Neural cell (in vitro differentiated cells): Measurements from ENCODE around the gene SYNJ2BP. TPM values are rescaled to one million over a fixed set of nuclear protein-coding genes. Genes with fewer than 3 reads are reported as not detected.

Experiments
- H2AFZ ChIP-seq: fragments of 200-600, 300-800 bp; sonication (generic), shearing (Covaris generic); 2 replicates; pipeline ENCODE4 v1.6.0; 2014; ENCODE audit warnings: low read depth, mild to moderate bottlenecking, antibody characterized with exemption, low read length, moderate library complexity
- H3F3A ChIP-seq: fragments of 200-600 bp; shearing (Covaris generic); 2 replicates; pipeline ENCODE4 v1.6.1; 2016; ENCODE audit warnings: mild to moderate bottlenecking, moderate library complexity, mixed read lengths, antibody characterized with exemption, low read length; ENCODE audit not compliant: insufficient read depth, poor library complexity, severe bottlenecking
- H3K27ac ChIP-seq: fragments of 200-600, 300-800 bp; sonication (generic), shearing (Covaris generic); 2 replicates; pipeline ENCODE4 v1.5.1; 2014; ENCODE audit warnings: mild to moderate bottlenecking, low read length, moderate library complexity
- H3K27me3 ChIP-seq: fragments of 300-800, 200-600 bp; sonication (generic), shearing (Covaris generic); 2 replicates; pipeline ENCODE4 v1.6.0; 2014; ENCODE audit warnings: mild to moderate bottlenecking, low read depth, low read length, moderate library complexity; ENCODE audit not compliant: insufficient read depth
- H3K36me3 ChIP-seq: fragments of 300-800, 200-600 bp; sonication (generic), shearing (Covaris generic); 2 replicates; pipeline ENCODE4 v1.5.1; 2014; ENCODE audit warnings: mild to moderate bottlenecking, antibody characterized with exemption, low read length, moderate library complexity; ENCODE audit not compliant: insufficient read depth
- H3K4me2 ChIP-seq: fragments of 300-800, 200-600 bp; sonication (generic), shearing (Covaris generic); 2 replicates; pipeline ENCODE4 v1.6.0; 2014; ENCODE audit warnings: mild to moderate bottlenecking, low read length
- H3K4me3 ChIP-seq: fragments of 300-800, 200-600 bp; sonication (generic), shearing (Covaris generic); 2 replicates; pipeline ENCODE4 v1.5.1; 2014; ENCODE audit warnings: mild to moderate bottlenecking, low read length, moderate library complexity
- H3K79me2 ChIP-seq: fragments of 200-600 bp; shearing (Covaris generic); replicated peaks from 2 replicates; pipeline ENCODE4 v1.6.0; 2014; ENCODE audit warnings: mild to moderate bottlenecking, low read length, moderate library complexity; ENCODE audit not compliant: insufficient read depth
- H3K9ac ChIP-seq: fragments of 300-800, 200-600 bp; sonication (generic), shearing (Covaris generic); 2 replicates; pipeline ENCODE4 v1.6.1; 2016; ENCODE audit warnings: mild to moderate bottlenecking, low read length, mixed read lengths
- H3K9me2 ChIP-seq: fragments of 200-600 bp; shearing (Covaris generic); 2 replicates; pipeline ENCODE4 v1.6.1; 2016; ENCODE audit warnings: mild to moderate bottlenecking, low read length, mixed read lengths; ENCODE audit not compliant: insufficient read depth
- H3K9me3 ChIP-seq: fragments of 200-600, 300-800 bp; sonication (generic), shearing (Covaris generic); 2 replicates; pipeline ENCODE4 v1.6.1; 2016; ENCODE audit warnings: mild to moderate bottlenecking, mixed run types, low read length, moderate library complexity, mixed read lengths
- H4K20me1 ChIP-seq: fragments of 200-600 bp; shearing (Covaris generic); 2 replicates; pipeline ENCODE4 v1.6.1; 2016; ENCODE audit warnings: mild to moderate bottlenecking, mixed run types; ENCODE audit not compliant: insufficient read depth
- EP300 ChIP-seq: fragments of 450-650 bp; conservative IDR thresholded peaks from 2 replicates; pipeline ENCODE4 v1.6.1; 2014; ENCODE audit warnings: antibody characterized with exemption, mild to moderate bottlenecking, moderate library complexity; ENCODE audit not compliant: poor library complexity, severe bottlenecking
- EZH2 ChIP-seq: fragments of 200-600, 300-800 bp; shearing (Covaris generic), sonication (generic); IDR thresholded peaks from 2 replicates; pipeline ENCODE4 v1.6.1; 2014; ENCODE audit warnings: antibody characterized with exemption, low read length, borderline replicate concordance, mild to moderate bottlenecking; ENCODE audit not compliant: insufficient read depth, poor library complexity, severe bottlenecking
- MXI1 ChIP-seq: fragments of 450-650 bp; conservative IDR thresholded peaks from 2 replicates; pipeline ENCODE4 v1.6.1; 2014; ENCODE audit warnings: antibody characterized with exemption, mild to moderate bottlenecking; ENCODE audit not compliant: poor library complexity, severe bottlenecking
- POLR2AphosphoS5 ChIP-seq: IDR thresholded peaks from 2 replicates; pipeline ENCODE4 v1.6.1; 2012
- RAD21 ChIP-seq: fragments of 450-650 bp; conservative IDR thresholded peaks from 2 replicates; pipeline ENCODE4 v1.6.1; 2014; ENCODE audit warnings: antibody characterized with exemption, mild to moderate bottlenecking, moderate library complexity
- REST ChIP-seq: IDR thresholded peaks from 2 replicates; pipeline ENCODE4 v1.6.1; 2012; ENCODE audit warnings: borderline replicate concordance
- SMC3 ChIP-seq: fragments of 450-650 bp; conservative IDR thresholded peaks from 2 replicates; pipeline ENCODE4 v1.6.1; 2014; ENCODE audit warnings: antibody characterized with exemption, mild to moderate bottlenecking, moderate library complexity; ENCODE audit not compliant: poor library complexity
- TAF1 ChIP-seq: IDR thresholded peaks from 2 replicates; pipeline ENCODE4 v1.6.1; 2012; ENCODE audit warnings: low read depth
- polyA plus RNA-seq: library from polyadenylated mRNA; depleted of rRNA; stranded (reverse); fragments of >200 nt; gene quantifications from 2 replicates; pipeline ENCODE4 v1.2.3, GENCODE V29; 2014
- TF ChIP-seq, protein P1 (sequence below): fragments of 450-650 bp; IDR thresholded peaks from 2 replicates; pipeline ENCODE4 v1.5.1; 2014; ENCODE audit warnings: antibody characterized with exemption, mild to moderate bottlenecking, moderate library complexity; ENCODE audit not compliant: poor library complexity, severe bottlenecking

Gene SYNJ2BP
- polyA plus RNA-seq, 1 donor from 2014 or later, result 27.7 TPM

DNA sequence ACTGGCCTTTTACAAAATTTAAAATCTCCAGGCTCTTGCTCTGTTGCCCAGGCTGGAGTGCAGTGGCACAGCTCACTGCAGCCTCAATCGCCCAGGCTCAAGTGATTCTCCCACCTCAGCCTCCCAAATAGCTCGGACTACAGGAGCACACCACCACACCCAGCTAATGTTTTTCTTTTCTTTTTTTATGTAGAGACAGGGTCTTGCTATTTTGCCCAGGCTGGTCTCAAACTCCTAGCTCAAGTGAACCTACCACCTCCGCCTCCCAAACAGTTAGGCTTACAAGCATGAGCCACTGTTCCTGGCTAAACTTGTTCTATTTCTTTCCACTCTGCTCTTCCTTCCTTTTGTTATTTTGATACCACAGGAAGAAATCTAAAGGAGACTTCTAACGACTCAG, 15.2 kb downstream of the SYNJ2BP start:
- Histone ChIP-seq H3K79me2 (peaks cover 9% of the 10 kb centered on the region), H2AFZ (no peak overlapping the region), H4K20me1 (no peaks in the 10 kb centered on the region), H3K27me3 (no peaks in the 10 kb centered on the region), H3K4me2 (no peak overlapping the region), H3K4me3 (no peak overlapping the region), H3K9me3 (no peaks in the 10 kb centered on the region), H3K36me3 (no peaks in the 10 kb centered on the region), H3F3A (no peaks in the 10 kb centered on the region), H3K9ac (no peak overlapping the region), H3K27ac (no peak overlapping the region), H3K9me2 (no peaks in the 10 kb centered on the region)
- TF ChIP-seq, protein P1, sequence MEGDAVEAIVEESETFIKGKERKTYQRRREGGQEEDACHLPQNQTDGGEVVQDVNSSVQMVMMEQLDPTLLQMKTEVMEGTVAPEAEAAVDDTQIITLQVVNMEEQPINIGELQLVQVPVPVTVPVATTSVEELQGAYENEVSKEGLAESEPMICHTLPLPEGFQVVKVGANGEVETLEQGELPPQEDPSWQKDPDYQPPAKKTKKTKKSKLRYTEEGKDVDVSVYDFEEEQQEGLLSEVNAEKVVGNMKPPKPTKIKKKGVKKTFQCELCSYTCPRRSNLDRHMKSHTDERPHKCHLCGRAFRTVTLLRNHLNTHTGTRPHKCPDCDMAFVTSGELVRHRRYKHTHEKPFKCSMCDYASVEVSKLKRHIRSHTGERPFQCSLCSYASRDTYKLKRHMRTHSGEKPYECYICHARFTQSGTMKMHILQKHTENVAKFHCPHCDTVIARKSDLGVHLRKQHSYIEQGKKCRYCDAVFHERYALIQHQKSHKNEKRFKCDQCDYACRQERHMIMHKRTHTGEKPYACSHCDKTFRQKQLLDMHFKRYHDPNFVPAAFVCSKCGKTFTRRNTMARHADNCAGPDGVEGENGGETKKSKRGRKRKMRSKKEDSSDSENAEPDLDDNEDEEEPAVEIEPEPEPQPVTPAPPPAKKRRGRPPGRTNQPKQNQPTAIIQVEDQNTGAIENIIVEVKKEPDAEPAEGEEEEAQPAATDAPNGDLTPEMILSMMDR, result no peak
- TF ChIP-seq REST (no peak), POLR2AphosphoS5 (no peak), SMC3 (no peak), TAF1 (no peak), EP300 (no peak), MXI1 (no peak), EZH2 (no peak), RAD21 (no peak)

DNA sequence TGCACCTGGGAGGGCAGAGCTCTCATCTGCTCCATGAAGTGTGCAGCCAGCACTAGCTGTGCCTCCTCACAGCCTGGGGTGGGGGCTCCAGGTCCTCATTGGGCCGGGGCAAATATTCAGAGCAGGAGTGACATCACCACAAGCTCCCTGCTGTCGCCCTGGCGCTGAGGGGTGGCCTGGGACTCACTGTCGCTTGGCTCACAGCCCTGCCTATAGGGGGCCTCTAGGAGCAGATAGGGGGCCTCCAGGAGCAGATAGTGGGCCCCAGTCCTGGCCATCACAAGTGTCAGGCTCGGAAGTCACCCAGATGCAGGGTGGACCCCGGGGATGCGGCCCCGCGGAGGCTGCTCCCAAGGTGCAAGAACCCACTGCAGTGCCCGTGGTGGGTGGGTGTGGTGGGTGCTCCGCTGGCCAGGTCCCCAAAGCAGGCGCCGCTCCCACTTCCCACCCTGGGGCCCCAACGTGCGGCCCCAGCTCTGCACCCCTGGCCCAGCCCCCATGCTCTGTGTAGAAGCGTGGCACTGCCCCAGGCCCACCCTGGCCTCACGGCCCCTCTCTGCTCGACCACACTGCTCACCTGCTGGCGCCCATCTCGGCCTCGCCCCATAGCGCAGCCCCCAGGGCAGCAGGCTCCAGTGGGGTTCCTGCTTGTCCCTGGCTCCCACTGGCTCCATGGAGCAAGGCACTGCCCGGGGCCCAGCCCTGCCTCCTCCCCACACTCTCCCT, 18.0 kb downstream of the SYNJ2BP start:
- no peak for TF ChIP-seq SMC3
- no peaks in the 10 kb centered on the region for H3K9me2 ChIP-seq

More for the DNA sequence above, 18.0 kb downstream of the SYNJ2BP start:
- Histone ChIP-seq H3K27ac (no peak overlapping the region), H3K4me3 (no peak overlapping the region), H3K79me2 (peaks cover 4% of the 10 kb centered on the region), H3F3A (no peaks in the 10 kb centered on the region), H3K4me2 (no peak overlapping the region), H2AFZ (no peak overlapping the region), H3K36me3 (no peaks in the 10 kb centered on the region), H4K20me1 (no peaks in the 10 kb centered on the region), H3K9ac (no peak overlapping the region), H3K9me3 (no peaks in the 10 kb centered on the region), H3K27me3 (no peaks in the 10 kb centered on the region)
